Uterus (tissue), 4 donors: Measurements from ENCODE around the gene GSK3B. TPM values are rescaled to one million over a fixed set of nuclear protein-coding genes. Genes with fewer than 3 reads are reported as not detected.

Source experiments
- DNase-seq, 2 donors: peaks; one replicate each; pipeline ENCODE4 v3.0.0-alpha.2; 2019 to 2020
- H3K27ac ChIP-seq, 2 donors: fragments of 200-600 bp; sonication (generic); 1 replicate in 1 of 2; 2 replicates in 1 of 2; pipeline ENCODE4 v1.5.1; 2016 to 2018
- H3K27me3 ChIP-seq, 2 donors: fragments of 200-600 bp; sonication (generic); one replicate each; pipeline ENCODE4 v1.5.1; 2018 to 2019; ENCODE audit warnings: control low read depth in 1 of 2
- H3K36me3 ChIP-seq, 2 donors: fragments of 200-600 bp; sonication (generic); one replicate each; pipeline ENCODE4 v1.5.1; 2019; ENCODE audit warnings: control low read depth in 1 of 2
- H3K4me1 ChIP-seq, 2 donors: fragments of 200-600 bp; sonication (generic); one replicate each; pipeline ENCODE4 v1.5.1; 2018 to 2019; ENCODE audit warnings: control low read depth in 1 of 2
- H3K4me3 ChIP-seq, 2 donors: fragments of 200-600 bp; sonication (generic); 1 replicate in 1 of 2; 2 replicates in 1 of 2; pipeline ENCODE4 v1.5.1; 2018 to 2019; ENCODE audit warnings: mild to moderate bottlenecking in 1 of 2
- H3K9me3 ChIP-seq, 2 donors: fragments of 200-600 bp; sonication (generic); one replicate each; pipeline ENCODE4 v1.5.1; 2019; ENCODE audit warnings: control low read depth in 1 of 2
- POLR2A ChIP-seq, 2 donors: fragments of 450-650 bp; IDR thresholded peaks; one replicate each; pipeline ENCODE4 v1.6.1; 2016; ENCODE audit warnings: antibody characterized with exemption in 2 of 2, mild to moderate bottlenecking in 1 of 2, moderate library complexity in 1 of 2
- intact Hi-C: fragments of 100-400 bp; cut with DNase I; formaldehyde crosslinking; loops from one replicate; pipeline ENCODE4 v1.15.1; 2023; ENCODE audit warnings: low total_unique reads
- total RNA-seq, 4 donors: library from RNA; depleted of rRNA in 3 of 4; stranded (reverse); fragments of >200 nt in 3 of 4; gene quantifications; one replicate each; pipeline versions ENCODE4 v1.1.0 to v1.2.4, GENCODE V29; 2014 to 2023
- TF ChIP-seq, protein P1 (sequence below), 4 experiments: fragments of 200-600 bp in 2 of 4; fragments of 450-650 bp in 2 of 4; sonication (generic) in 2 of 4; IDR thresholded peaks; one replicate each; pipeline ENCODE4 v1.5.1; 2016 to 2019; ENCODE audit warnings: antibody characterized with exemption in 4 of 4, mild to moderate bottlenecking in 2 of 4, moderate library complexity in 1 of 4
- donor health status: DM: yes; HTN: yes; CAD: no.

The GSK3B gene
- total RNA-seq, 4 donors from 2014 or later, result 13.5 to 53.8 (median 31.3) TPM

DNA sequence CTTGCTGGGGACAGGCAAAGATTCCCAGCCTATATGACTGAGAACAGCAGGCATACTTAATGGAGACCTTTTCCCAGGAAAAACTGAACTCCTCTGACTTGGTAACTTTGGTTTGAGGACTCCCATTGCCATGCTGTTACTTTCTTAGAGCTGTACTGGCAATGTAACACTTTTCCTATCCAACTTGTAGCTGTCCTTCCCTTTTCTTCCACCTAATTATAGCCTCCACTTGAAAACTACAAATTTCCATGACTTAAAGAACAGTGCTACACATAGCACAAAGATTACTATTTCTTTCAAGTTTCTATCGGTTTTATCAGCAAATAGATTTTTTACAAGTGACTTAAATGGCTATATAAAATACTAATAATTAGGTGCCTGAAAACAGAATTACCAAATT lies 116.9 kb downstream of the GSK3B start:
- intact Hi-C loops, result no loop called here
- TF ChIP-seq, protein P1, sequence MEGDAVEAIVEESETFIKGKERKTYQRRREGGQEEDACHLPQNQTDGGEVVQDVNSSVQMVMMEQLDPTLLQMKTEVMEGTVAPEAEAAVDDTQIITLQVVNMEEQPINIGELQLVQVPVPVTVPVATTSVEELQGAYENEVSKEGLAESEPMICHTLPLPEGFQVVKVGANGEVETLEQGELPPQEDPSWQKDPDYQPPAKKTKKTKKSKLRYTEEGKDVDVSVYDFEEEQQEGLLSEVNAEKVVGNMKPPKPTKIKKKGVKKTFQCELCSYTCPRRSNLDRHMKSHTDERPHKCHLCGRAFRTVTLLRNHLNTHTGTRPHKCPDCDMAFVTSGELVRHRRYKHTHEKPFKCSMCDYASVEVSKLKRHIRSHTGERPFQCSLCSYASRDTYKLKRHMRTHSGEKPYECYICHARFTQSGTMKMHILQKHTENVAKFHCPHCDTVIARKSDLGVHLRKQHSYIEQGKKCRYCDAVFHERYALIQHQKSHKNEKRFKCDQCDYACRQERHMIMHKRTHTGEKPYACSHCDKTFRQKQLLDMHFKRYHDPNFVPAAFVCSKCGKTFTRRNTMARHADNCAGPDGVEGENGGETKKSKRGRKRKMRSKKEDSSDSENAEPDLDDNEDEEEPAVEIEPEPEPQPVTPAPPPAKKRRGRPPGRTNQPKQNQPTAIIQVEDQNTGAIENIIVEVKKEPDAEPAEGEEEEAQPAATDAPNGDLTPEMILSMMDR (IDR thresholded peaks at IDR 0.05), result no peak
- TF ChIP-seq POLR2A (IDR thresholded peaks at IDR 0.05), result no peak

DNA sequence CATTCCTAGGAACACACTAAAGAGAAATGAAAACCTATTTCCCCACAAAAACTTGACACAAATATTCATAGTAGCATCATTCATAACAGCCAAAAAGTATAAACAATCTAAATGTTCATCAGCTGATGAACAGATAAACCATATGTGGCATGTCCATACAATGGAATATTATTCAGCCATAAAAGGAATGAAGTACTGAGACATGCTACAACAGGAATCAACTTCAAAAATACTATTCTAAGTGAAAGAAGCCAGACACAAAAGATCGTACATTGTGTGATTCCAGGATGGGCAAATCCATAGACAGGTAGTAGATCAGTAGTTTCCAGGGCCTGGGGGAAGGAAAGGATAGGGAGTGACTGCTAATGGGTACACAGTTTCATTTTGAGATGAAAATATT lies 118.0 kb downstream of the GSK3B start:
- H3K27me3 ChIP-seq, result no peaks in the 10 kb centered on the region
- no peaks in the 10 kb centered on the region for H3K4me1 ChIP-seq
- no peak overlapping the region for H3K4me3 ChIP-seq
- no peak for DNase-seq
- no peaks in the 10 kb centered on the region for H3K9me3 ChIP-seq
- H3K27ac ChIP-seq, result no peak overlapping the region
- H3K36me3 ChIP-seq, result no peaks in the 10 kb centered on the region
- intact Hi-C loops, result no loop called here
- no peak for TF ChIP-seq POLR2A (IDR thresholded peaks at IDR 0.05)
- TF ChIP-seq, protein P1 (IDR thresholded peaks at IDR 0.05), result no peak

More for the DNA sequence above, 116.9 kb downstream of the GSK3B start:
- H3K27ac ChIP-seq, result no peak overlapping the region
- no peaks in the 10 kb centered on the region for H3K4me1 ChIP-seq
- H3K36me3 ChIP-seq, result no peaks in the 10 kb centered on the region
- H3K9me3 ChIP-seq, result no peaks in the 10 kb centered on the region
- no peaks in the 10 kb centered on the region for H3K27me3 ChIP-seq
- no peak overlapping the region for H3K4me3 ChIP-seq
- no peak for DNase-seq

DNA sequence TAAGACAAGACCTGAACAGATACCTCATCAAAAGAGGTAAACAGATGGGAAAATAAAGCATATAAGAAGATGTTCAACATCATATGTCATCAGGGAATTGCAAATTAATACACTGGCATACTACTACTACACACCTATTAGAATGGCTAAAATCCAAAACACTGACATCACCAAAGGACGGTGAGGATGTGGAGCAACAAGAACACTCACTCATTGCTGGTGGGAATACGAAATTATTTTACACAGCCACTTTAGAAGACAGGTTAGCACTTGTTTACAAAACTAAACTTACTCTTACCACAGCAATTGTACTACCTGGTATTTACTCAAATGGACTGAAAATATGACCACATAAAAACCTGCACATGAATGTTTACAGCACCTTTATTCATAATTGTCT lies 119.6 kb downstream of the GSK3B start:
- no peak for DNase-seq
- TF ChIP-seq, protein P1 (IDR thresholded peaks at IDR 0.05), result no peak
- no peak for TF ChIP-seq POLR2A (IDR thresholded peaks at IDR 0.05)
- H3K4me3 ChIP-seq, result no peak overlapping the region
- intact Hi-C loops, result no loop called here
- no peaks in the 10 kb centered on the region for H3K36me3 ChIP-seq
- no peaks in the 10 kb centered on the region for H3K9me3 ChIP-seq
- H3K4me1 ChIP-seq, result no peaks in the 10 kb centered on the region
- H3K27me3 ChIP-seq, result no peaks in the 10 kb centered on the region
- H3K27ac ChIP-seq, result no peak overlapping the region

DNA sequence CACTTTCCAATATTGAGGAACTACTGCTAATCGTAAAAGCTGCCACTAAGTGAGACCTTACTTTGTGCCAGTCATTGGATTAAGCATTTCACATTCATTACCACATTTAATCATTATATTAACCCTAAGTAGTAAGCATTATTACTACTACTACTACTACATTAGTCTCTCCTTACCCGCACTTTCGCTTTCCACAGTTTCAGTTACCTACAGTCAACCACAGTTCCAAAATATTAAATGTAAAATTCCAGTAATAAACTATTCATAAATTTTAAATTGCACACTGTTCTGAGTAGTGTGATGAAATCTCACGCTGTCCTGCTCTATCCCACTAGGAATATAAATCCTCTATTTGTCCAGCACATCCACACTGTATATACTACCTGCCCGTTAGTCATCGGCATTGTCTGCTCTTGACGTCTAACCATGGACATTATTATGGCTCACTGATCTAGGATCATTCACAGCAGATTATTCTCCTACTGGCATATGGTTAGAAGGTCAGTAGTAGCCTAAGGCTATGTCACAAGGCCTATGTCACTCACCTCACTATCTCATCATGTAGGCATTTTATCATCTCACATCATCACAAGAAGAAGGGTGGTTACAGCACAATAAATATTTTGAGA lies 121.1 kb downstream of the GSK3B start:
- DNase-seq, result no peak
- H3K4me3 ChIP-seq, result no peak overlapping the region
- no peaks in the 10 kb centered on the region for H3K36me3 ChIP-seq
- no peaks in the 10 kb centered on the region for H3K27me3 ChIP-seq
- TF ChIP-seq, protein P1 (IDR thresholded peaks at IDR 0.05), result no peak
- no peak for TF ChIP-seq POLR2A (IDR thresholded peaks at IDR 0.05)
- H3K27ac ChIP-seq, result no peak overlapping the region
- H3K4me1 ChIP-seq, result no peaks in the 10 kb centered on the region
- intact Hi-C loops, result no loop called here
- no peaks in the 10 kb centered on the region for H3K9me3 ChIP-seq

DNA sequence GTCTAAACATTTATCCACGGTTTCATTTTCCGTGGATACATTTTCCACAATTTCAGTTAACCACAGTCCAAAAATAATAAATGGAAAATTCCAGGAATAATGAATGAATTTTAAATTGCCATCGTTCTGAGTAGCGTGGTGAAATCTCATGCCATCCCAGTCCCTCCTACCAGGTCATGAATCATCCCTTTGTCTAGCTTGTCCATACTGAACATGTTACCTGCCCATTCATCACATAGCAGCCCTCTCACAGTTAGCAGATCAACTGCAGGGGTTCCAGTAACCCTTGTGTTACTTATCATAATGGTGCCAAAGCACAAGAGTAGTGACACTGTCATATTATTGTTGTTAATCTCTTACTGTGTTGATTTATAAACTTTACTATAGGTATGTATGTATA lies 124.5 kb downstream of the GSK3B start:
- intact Hi-C loops, result no loop called here
- Histone ChIP-seq H3K27me3 (no peaks in the 10 kb centered on the region), H3K4me1 (no peaks in the 10 kb centered on the region), H3K27ac (no peak overlapping the region), H3K4me3 (no peak overlapping the region), H3K9me3 (no peaks in the 10 kb centered on the region), H3K36me3 (no peaks in the 10 kb centered on the region)
- no peak for DNase-seq
- TF ChIP-seq, protein P1 (IDR thresholded peaks at IDR 0.05), result no peak
